GM19467 (cell line): ENCODE data around the gene KRTAP10-7.

ENCODE experiments used
- ATAC-seq: cut with Tn5 transposase; IDR thresholded peaks from one replicate; pipeline ENCODE4 v1.9.1; 2021; ENCODE audit warnings: mild to moderate bottlenecking, moderate library complexity; ENCODE audit not compliant: unreplicated experiment

The KRTAP10-7 gene

DNA sequence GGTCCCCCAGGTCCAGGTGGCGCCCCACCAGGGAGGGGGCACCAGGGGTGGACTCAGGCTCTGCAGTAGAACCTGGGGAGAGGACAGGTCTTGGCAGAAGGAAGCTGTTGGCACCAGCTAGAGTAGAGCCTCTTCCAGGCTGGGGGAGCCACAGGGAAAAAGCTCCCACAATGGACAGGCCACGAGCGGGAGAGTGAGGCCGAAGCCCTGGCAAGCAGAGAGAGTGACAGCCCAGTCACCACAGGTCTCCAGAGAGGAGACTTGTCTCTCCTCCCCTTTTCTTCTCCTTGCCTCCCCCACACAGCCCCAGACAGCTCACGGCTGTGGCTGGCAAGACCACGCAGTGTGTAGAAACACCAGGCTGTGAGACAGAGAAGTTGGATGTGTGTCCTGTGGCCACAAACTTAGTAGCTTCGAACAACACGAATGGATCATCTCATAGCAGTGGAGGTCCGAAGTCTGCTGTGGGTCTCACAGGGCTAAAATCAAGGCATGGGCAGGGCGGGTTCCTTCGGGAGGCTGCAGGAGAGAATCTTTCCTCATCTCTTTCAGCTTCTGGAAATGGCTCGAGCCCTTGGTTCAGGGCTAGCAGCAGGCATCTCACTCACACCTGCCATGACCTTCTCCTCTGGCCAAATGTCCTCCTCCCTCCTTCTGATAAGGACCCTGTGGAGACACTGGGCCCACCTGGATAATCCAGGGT is 50.7 kb downstream of the KRTAP10-7 start:
- no peak for ATAC-seq
